Airway epithelial cell (primary cell): ENCODE measurements around the gene STX16. TPM values are rescaled to one million over a fixed set of nuclear protein-coding genes. Genes with fewer than 3 reads are reported as not detected.

Experiments used
- total RNA-seq: library from RNA; depleted of rRNA; stranded (reverse); fragments of >200 nt; gene quantifications from 2 replicates; pipeline ENCODE4 v1.2.3, GENCODE V29; 2015

STX16 gene, protein sequence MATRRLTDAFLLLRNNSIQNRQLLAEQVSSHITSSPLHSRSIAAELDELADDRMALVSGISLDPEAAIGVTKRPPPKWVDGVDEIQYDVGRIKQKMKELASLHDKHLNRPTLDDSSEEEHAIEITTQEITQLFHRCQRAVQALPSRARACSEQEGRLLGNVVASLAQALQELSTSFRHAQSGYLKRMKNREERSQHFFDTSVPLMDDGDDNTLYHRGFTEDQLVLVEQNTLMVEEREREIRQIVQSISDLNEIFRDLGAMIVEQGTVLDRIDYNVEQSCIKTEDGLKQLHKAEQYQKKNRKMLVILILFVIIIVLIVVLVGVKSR
- total RNA-seq = 21.9 and 24.4 TPM in 2 replicates

DNA sequence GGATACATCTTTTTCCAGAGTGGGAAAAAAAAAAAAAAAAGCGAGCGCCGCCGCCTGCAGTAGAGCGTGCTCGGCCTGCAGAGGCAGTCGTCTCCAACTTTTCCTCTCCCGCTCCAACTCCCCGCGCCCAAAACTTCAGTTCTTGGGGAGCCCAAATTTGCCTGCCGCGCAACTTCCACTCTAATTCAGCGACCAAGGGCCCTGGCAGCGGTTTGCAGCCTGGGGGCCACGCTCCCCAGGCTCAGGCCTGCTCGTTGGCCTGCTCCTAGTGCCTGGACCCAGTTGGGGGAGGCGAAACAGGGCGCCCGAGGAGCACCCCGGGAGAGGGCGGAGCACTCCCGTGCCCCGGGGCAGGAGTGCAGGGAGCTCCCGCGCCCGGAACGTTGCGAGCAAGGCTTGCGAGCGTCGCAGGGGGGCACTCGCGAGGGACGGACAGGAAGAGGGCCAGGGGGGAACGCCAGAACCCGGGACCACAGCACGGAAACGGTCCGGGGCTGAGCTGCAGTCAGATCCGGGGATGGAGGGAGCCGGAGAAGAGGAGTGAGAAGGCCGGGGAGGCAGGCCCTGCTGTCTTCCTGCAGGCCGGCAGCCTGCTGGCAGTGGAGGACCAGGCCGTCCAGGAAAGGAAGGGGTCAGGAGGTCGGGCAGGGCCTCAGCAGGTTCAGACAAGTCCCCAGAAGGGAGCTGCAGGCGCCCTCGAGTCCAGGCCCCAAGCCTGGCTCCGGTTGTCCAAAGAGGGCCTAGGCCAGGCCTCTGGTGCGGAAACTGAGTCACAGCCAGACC is at the start of gene STX16:
Gene STX16, plus strand, starts transcription at position 508 of the 783 bp plus-strand sequence. CDS start 724 bp downstream, outside the sequence.

DNA sequence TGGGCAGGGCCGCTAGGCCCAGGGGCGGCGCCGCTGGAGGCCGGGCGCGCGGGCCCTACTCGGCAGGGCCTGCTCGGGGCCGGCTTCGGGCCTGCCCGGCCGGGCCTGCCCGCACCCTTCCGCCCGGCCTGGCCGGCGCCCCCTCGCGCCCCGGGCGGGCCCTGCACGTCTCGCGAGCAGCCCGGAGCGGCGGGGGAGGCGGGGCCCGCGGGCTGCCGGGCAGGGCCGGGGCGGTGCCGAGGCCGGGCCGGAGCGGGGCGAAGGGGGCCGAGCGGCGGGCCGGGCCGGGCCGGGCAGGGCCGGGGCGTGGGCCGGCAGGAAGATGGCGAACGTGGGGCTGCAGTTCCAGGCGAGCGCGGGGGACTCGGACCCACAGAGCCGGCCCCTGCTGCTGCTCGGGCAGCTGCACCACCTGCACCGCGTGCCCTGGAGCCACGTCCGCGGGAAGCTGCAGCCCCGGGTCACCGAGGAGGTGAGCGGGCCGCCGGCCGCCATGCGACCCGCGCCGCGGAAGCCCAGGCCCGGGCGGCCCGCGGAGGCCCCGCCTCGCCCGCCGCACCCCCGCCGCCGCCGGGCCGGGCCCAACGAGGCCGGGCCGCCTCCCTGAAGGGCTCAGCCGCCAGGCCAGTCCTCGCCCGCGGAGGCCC is 41.6 kb downstream of the STX16 start, which contains the start of gene NPEPL1:
Gene NPEPL1, plus strand, starts transcription at position 222 of the 647 bp plus-strand sequence. Its CDS starts 101 bp downstream, at position 323.

Other genes with a start within 250 kb of the STX16 start
- 1.5 and 1.6 TPM in 2 replicates for gene APCDD1L, start 135.9 kb upstream of the STX16 start, total RNA-seq
- gene NPEPL1, start 41.5 kb downstream of the STX16 start, total RNA-seq = 11.4 and 12.6 TPM in 2 replicates
- 0.42 and 2.0 TPM in 2 replicates for gene GNAS-AS1, start 199.6 kb downstream of the STX16 start, total RNA-seq
- gene GNAS, start 201.4 kb downstream of the STX16 start, total RNA-seq = 559 and 647 TPM in 2 replicates